HG03066 (cell line): ENCODE data around the gene GATA2.

ENCODE experiments used
- ATAC-seq: cut with Tn5 transposase; IDR thresholded peaks from one replicate; pipeline ENCODE4 v1.9.1; 2021; ENCODE audit warnings: low read depth; ENCODE audit not compliant: unreplicated experiment

The GATA2 gene

GRCh38 chr3:128478576-128479506 lies 14.2 kb downstream of the GATA2 start:
- no peak for ATAC-seq

- ATAC-seq = no peak
Measured at GRCh38 chr3:128476659-128477058, 16.3 kb downstream of the GATA2 start.

GRCh38 chr3:128475355-128475754 lies 17.6 kb downstream of the GATA2 start:
- ATAC-seq = no peak

GRCh38 chr3:128473737-128474136 lies 19.3 kb downstream of the GATA2 start:
- no peak for ATAC-seq

DNA sequence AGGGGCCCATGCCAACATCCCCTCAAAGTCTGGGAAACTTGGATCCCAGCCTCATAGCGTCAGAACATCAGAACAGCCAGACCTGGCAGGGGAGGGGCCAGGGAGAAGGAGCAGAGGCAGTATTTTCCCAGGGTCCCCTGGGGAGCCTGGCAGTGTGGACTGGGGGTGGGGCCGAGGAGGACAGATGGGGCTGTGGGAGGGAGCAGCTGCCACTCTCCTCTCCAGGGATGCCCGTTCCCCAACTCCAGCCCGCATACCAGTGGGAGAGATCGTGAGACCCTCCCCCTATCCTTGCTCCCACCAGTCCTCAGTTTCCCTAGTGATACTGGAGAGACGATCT lies 19.9 kb downstream of the GATA2 start:
- no peak for ATAC-seq

GRCh38 chr3:128472449-128473179 lies 20.4 kb downstream of the GATA2 start:
- no peak for ATAC-seq

DNA sequence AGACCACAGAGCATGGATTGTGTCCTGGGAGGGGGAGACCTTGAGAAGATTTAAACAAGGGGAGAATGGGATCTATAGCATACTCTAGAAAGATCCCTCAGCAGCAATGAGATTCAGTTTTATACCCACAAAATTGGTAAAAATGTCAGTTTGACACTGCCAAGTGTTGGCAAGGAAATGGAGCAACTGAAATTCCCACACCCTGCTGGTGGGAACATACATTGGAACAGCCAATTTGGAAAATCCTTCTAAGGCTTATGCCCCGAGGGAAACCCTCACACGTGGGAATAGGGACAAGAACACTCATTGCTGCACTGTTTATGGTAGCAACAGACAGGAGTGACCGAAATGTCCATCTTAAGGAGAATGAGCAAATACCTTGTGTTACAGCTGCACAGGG lies 21.3 kb downstream of the GATA2 start:
- ATAC-seq = no peak

DNA sequence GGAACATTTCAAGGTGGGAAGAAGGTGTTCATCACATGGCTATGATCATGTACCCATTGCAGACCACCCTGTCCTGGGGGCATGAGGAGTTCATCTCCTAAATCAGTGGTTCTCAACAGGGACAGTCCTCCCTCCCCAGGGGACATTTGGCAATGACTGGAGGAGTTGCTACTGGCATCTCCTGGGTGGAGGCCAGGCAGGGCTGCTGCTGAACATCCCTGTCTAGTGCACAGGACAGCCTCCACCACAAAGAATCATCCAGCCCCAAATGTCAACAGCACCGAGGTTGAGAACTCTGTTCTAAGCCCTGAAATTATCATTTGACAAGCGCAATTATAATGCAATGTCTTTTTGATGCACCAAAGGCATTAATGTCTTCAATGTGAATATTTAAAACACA lies 21.9 kb downstream of the GATA2 start:
- no peak for ATAC-seq

DNA sequence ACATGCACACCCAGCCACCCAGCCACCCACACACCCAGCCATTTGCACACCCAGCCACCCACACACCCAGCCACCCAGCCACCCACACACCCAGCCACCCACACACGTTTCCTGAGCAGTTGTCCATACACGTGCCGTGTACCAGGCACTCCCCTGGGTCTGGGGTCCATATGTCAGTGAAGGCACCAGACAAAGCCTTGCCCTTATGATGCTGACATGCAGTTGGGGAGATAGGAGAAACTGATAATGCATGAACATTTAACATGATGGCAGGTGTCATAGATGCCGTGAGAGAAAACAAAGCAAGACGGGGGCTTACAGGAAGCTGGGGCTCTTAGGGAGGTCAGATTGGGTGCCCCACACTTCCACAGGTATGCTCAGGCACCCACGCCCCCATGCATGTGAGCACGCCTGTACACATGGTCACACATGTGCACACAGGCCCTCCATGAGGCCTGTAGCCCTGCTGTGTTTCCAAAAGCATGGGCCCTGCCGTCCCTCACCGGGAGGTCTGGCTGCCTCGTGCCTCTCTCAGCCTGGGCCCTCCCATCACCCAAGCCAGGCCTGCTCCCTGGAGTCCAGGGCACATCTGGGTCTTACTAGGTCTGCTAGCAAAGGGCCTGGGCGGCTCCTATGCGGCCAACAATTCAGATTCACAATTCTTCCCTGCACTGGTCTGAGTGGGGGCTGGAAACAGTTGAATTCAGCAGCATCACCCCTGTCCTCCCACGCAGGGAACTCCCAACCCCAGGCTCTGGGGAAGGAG lies 22.7 kb downstream of the GATA2 start:
- no peak for ATAC-seq

GRCh38 chr3:128469556-128469955 lies 23.4 kb downstream of the GATA2 start:
- ATAC-seq = no peak

- ATAC-seq = no peak
Measured at GRCh38 chr3:128468791-128469527, 24.0 kb downstream of the GATA2 start.

GRCh38 chr3:128468285-128468790 lies 24.7 kb downstream of the GATA2 start:
- no peak for ATAC-seq

GRCh38 chr3:128466840-128467541 lies 26.0 kb downstream of the GATA2 start, which contains the start of gene DNAJB8:
DNAJB8 (minus strand) TSS chr3:128466890; CDS start chr3:128463245, 3,645 bp downstream.
- no peak for ATAC-seq

DNA sequence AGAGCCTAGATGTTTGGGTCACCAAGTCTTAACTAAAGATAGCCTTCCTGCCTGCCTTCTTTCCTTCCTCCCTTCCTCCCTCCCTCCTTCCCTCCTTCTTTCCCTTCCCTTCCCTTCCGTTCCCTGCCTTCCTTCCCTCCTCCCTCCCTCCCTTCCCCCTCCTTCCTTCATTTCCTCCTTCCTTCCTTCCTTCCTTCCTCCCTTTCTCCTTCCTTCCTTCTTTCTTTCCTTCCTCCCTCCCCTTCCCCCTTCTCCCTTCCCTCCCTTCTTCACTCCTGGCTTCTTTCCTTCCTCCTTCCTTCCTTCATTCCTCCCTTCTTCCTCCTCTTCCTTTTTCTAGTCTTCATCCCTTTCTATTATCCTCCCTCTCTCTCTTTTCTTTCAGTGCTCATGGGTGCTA lies 28.3 kb downstream of the GATA2 start:
- no peak for ATAC-seq

DNA sequence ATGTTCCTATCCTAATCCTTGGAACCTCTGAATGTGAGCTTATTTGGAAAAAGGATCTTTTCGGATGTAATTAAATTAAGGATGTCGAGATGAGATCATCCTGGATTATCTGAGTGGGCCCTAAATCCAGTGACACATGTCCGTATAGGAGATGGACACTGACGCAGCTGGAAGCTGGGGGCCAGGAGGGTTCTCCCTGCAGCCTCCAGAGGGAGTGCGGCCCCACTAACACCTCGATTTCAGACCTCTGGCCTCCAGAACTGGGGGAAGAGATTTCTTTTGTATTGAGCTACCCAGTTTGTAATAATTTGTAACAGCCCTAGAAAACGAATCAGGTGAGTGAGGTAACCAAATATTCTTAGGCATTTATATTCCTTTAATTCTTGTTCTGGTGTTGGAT lies 28.8 kb downstream of the GATA2 start:
- no peak for ATAC-seq

DNA sequence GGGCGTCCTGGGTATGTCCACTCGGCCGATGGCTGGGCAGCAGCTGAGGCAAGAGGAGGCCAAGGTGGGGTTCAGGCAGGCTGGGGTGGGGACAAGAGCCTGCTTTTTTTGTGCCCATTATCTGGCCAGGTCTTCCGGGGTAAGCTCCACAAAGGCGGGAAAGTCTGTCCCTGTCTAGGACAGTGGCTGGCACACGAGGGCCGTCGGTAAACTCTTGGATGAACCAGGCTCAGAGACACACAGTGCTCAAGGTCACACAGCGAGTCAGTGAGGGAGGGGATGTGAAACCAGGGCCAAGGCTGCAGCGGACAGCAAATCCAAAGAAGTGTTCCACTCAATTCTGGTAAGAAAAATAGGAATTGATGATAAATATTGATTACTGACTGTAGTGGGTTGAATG lies 29.2 kb downstream of the GATA2 start:
- no peak for ATAC-seq

DNA sequence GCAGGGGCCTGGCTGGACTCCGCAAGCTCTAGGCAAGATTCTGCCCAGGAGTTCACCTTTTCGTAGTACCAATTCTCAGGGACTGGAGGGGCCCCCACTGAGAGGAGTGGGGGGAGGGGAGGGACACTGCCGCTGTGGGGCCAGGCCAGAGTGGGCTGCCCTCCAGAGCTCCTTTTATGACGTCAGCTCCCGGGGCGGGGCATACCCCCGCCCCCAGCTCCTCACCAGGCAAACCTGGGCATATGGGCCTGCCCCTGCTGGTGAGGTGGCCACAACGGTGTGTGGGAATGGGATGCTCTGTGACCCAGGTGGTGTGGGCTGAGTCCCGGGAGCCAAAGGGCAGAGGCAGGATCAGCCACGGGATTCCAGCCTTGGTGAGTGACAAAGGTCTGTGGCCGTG lies 29.6 kb downstream of the GATA2 start:
- ATAC-seq = no peak

DNA sequence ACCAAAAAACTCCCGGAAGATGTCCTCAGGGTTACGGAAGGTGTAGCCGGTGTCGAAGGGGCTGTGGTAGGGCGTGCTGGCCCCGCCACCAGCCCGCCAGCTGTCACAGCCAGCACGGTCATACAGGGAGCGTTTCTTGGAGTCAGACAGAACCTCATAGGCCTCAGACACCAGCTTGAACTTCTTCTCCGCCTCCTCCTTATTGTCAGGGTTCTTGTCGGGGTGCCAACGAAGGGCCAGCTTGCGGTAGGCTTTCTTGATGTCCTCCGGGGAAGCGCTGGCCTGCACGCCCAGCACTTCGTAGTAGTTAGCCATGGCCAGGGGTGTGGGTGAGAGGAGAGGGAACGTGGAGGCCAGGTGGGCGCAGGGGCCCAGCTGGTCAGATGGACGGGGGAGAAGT lies 30.1 kb downstream of the GATA2 start:
- ATAC-seq = no peak

DNA sequence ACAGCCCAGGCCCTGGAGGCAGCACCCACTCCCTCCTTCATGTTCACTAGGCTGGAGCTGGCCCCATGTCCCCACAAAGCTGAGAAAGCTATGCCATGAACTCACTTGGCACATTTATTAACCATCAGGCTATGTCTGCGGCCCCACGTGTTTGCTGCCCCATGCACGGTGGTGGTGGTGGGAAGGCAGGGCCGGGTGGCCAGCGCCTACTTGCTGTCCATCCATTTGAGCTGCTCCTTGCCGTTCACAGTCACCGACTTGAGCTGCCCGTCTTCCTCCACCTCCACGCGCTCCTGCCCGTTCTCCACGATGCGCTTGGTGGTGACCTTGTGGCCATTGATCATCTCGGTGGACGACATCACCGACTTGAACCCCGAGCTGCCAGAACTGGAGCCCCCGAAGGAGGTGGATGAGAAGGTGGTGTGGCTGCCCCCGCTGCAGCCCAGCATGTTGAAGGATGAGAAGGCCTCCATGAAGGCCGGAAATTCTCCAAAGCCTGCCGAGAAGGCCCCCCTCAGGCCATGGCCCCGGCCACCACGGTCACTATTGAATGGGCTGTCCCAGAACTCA lies 30.6 kb downstream of the GATA2 start:
- ATAC-seq = no peak
